ENCODE data around the gene HOXB7. TPM values are rescaled to one million over a fixed set of nuclear protein-coding genes. Genes with fewer than 3 reads are reported as not detected.

Gene HOXB7
- total and polyA plus RNA-seq, 2 experiments from 2014 or later = not detected

- ATAC-seq = no peak
- H3K36me3 Mint-ChIP-seq (ENCODE audit: low read depth) = no peaks in the 10 kb centered on the region
- no peaks in the 10 kb centered on the region for H3K9me2 ChIP-seq (ENCODE audit: insufficient read depth)
- peaks cover 29% of the 10 kb centered on the region for H3K27me3 Mint-ChIP-seq (ENCODE audit: insufficient read depth, low read depth, poor library complexity)
- H4K20me1 ChIP-seq (replicated peaks; ENCODE audit: insufficient read depth) = peaks cover 65% of the 10 kb centered on the region
- 0 out of 2 replicates have a peak overlapping the region, but pooled peaks have one; percentile 28 for H3K4me3 ChIP-seq
- no peaks in the 10 kb centered on the region for H3K36me3 ChIP-seq (ENCODE audit: insufficient read depth)
- no peak for DNase-seq (ENCODE audit: low spot score)
- TF ChIP-seq EZH2phosphoT487 (IDR thresholded peaks at IDR 0.05; ENCODE audit: unreplicated experiment) (peak; percentile 47), NANOG (IDR thresholded peaks at IDR 0.05; ENCODE audit: borderline replicate concordance) (no peak), ETS1 (IDR thresholded peaks at IDR 0.05) (no peak), EZH2 (IDR thresholded peaks at IDR 0.05; ENCODE audit: low read depth, unreplicated experiment) (peak; percentile 88), REST (IDR thresholded peaks at IDR 0.05; ENCODE audit: unreplicated experiment) (no peak)
- H3K9me3 Mint-ChIP-seq = peaks cover 7% of the 10 kb centered on the region
- no peak overlapping the region; the same call in 1 of the 2 replicates for H3K4me2 ChIP-seq
- peaks cover 100% of the 10 kb centered on the region for H3K27me3 ChIP-seq (ENCODE audit: insufficient read depth)
- peaks cover 73% of the 10 kb centered on the region for H3F3A ChIP-seq (replicated peaks; ENCODE audit: low read depth)
- H3K4me1 Mint-ChIP-seq = peaks cover 33% of the 10 kb centered on the region
- no peak overlapping the region for H3K4me3 Mint-ChIP-seq
- H3K79me2 ChIP-seq (replicated peaks; ENCODE audit: insufficient read depth) = no peaks in the 10 kb centered on the region
- H3K27ac ChIP-seq (ENCODE audit: low read depth) = no peak overlapping the region
- peaks cover 57% of the 10 kb centered on the region for H3K4me1 ChIP-seq (ENCODE audit: insufficient read depth)
- H3K27ac Mint-ChIP-seq = no peak overlapping the region
- no peak overlapping the region for H2AFZ ChIP-seq
Measured at GRCh38 chr17:48575673-48576478, 34.9 kb downstream of the HOXB7 start.

- Histone ChIP-seq H3K9me2 (ENCODE audit: insufficient read depth) (no peaks in the 10 kb centered on the region), H3K27me3 (ENCODE audit: insufficient read depth) (peaks cover 100% of the 10 kb centered on the region), H2AFZ (no peak overlapping the region), H3K36me3 (ENCODE audit: insufficient read depth) (no peaks in the 10 kb centered on the region), H3K4me2 (peak overlapping the region; percentile 64), H3K4me3 (no peak overlapping the region), H3K27ac (ENCODE audit: low read depth) (no peak overlapping the region), H3F3A (replicated peaks; ENCODE audit: low read depth) (peaks cover 73% of the 10 kb centered on the region), H3K79me2 (replicated peaks; ENCODE audit: insufficient read depth) (no peaks in the 10 kb centered on the region), H4K20me1 (replicated peaks; ENCODE audit: insufficient read depth) (peaks cover 65% of the 10 kb centered on the region), H3K4me1 (ENCODE audit: insufficient read depth) (peaks cover 57% of the 10 kb centered on the region)
- H3K27ac Mint-ChIP-seq = no peak overlapping the region
- TF ChIP-seq EZH2 (IDR thresholded peaks at IDR 0.05; ENCODE audit: low read depth, unreplicated experiment) (peak; percentile 80), REST (IDR thresholded peaks at IDR 0.05; ENCODE audit: unreplicated experiment) (no peak), POLR2AphosphoS5 (IDR thresholded peaks at IDR 0.05; ENCODE audit: low read depth) (no peak), EZH2phosphoT487 (IDR thresholded peaks at IDR 0.05; ENCODE audit: unreplicated experiment) (no peak), STAT1 (IDR thresholded peaks at IDR 0.05; ENCODE audit: unreplicated experiment) (no peak)
- no peak overlapping the region for H3K4me3 Mint-ChIP-seq
- no peak for ATAC-seq
- peaks cover 7% of the 10 kb centered on the region; the same call in 2 of the 3 replicates for H3K9me3 Mint-ChIP-seq
- peaks cover 22% of the 10 kb centered on the region for H3K27me3 Mint-ChIP-seq (ENCODE audit: insufficient read depth, low read depth, poor library complexity)
- H3K4me1 Mint-ChIP-seq = peaks cover 38% of the 10 kb centered on the region
- no peak for DNase-seq (ENCODE audit: low spot score)
- H3K36me3 Mint-ChIP-seq (ENCODE audit: low read depth) = no peaks in the 10 kb centered on the region
Measured at GRCh38 chr17:48575066-48575582, 35.7 kb downstream of the HOXB7 start.

Data from GM23338 (cell line).